ENCODE measurements around the gene GNL3.
A peak's percentile ranks its signal among the peaks of the same experiment; 100 is the strongest.
"Not testable (repeated sequence)": the region's sequence is repeated elsewhere in the genome, so short reads cannot be mapped to it uniquely, and the experiment has no call there.

Gene GNL3

DNA sequence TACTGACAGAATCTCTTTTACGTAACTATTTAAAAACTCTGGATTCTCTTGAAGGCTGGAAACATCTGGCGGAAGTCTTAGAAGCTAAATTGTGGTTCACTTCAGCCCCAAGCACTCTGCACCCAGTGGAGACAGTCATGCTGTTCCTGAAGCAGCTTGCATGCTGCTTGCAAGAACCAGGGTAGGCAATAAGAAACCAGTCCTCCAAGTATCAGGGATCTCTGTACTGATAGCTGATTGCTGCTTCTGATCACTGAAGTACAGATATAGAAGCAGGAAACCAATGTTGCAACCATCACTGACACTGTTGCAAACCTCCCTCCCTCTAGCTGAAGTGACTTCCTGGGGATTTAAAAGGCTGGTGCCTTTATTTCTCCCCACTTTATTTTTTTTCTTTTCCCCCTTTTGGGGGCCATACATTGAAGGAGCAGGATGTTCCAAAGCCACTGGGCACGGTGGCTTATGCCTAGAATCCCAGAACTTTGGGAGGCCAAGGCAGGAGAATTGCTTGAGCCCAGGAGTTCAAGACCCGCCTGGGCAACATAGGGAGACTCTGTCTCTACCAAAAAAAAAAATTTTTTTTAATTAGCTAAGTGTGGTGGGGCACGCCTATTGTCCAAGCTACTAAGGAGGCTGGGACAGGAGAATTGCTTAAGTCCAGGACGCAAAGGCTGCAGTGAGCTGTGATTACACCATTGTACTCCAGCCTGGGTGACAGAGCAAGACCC lies 35.3 kb downstream of the GNL3 start:
- DNase-seq (ENCODE audit: low spot score) = no peak

DNA sequence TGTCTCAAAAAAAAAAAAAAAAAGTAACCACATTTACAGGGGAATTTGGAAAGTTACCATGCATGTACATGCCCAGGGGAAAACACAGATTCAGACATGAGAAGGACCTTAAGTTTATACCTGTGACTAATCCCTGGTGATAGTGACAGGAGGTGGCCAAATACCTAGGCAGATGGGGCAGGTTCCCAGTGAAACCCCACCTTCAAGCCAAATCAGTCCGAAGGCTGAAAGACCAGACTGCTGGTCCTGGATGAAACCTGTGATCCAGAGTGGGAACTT lies 35.8 kb downstream of the GNL3 start:
- DNase-seq (ENCODE audit: low spot score) = no peak

DNA sequence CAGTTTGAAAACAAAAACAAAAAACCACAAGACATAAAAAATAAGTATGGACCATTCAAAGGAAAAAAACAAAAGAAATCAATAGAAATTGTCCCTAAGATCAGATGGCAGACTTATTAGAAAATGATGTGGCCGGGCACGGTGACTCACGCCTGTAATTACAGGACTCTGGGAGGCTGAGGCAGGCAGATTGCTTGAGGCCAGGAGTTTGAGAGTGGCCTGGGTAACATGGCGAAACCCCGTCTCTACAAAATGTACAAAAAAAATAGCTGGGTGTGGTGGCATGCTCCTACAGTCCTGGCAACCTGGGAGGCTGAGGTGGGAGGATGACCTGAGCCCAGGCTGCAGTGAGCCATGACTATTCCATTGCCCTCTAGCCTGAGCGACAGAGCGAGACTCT lies 36.7 kb downstream of the GNL3 start:
- DNase-seq (ENCODE audit: low spot score) = no peak

DNA sequence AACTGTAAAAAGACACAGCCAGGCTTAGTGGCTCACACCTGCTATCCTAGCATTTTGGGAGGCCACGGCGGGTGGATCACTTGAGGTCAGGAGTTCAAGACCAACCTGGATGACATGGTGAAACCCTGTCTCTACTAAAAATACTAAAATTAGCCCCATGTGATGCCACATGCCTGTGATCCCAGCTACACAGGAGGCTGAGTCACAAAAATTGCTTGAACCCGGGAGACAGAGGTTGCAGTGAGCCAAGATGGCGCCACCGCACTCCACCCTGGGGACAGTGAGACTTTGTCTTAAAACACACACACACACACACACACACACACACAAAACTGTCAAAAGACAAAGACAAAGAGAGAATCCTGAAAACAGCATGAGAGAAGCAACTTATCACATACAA lies 38.1 kb downstream of the GNL3 start:
- DNase-seq (ENCODE audit: low spot score) = no peak

DNA sequence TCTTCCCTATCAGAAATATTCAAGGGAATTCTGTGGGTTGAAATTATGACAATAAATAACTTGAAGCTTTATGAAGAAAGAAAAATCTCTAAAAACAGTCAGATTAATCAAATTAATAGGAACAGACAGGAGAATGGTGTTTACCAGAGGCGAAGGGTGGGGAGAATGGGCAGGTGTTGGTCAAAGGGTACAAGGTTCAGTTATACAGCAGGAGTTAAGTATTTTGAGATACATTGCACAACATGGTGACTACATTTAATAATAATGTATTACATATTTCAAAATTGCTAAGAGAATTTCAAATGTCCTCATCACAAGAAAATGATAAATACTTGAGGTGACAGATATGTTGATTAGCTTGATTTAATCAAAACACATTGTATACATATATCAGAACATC lies 38.7 kb downstream of the GNL3 start:
- no peak for DNase-seq (ENCODE audit: low spot score)

DNA sequence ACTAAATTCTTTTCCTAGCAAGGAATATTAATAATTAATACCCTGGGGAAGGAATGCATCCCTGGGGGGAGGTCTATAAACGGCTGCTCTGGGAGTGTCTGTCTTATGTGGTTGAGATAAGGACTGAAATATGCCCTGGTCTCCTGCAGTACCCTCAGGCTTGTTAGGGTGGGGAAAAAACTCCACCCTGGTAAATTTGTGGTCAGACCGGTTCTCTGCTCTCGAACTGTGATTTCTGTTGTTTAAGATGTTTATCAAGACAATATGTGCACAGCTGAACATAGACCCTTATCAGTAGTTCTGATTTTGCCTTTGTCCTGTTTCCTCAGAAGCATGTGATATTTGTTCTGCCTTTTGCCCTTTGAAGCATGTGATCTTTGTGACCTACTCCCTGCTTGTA lies 42.9 kb downstream of the GNL3 start:
- DNase-seq (ENCODE audit: low spot score) = not testable (repeated sequence)

DNA sequence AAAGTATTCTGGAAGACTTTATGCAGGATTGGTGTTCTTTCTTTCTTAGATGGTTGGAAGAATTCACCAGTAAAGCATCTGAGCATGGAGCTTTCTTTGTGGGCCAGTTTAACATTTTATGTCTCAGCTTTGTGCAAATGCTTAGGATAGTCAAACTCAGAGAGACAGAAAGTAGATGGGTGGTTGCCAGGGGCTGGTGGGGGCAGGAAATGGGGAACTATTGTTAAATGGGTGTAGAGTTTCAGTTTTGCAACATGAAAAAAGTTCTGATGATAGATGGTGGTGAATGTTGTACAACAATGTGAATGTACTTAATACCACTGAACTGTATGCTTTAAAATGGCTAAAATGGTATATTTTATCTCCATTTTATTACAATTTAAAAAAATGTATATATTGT lies 44.8 kb downstream of the GNL3 start:
- no peak for DNase-seq (ENCODE audit: low spot score)

DNA sequence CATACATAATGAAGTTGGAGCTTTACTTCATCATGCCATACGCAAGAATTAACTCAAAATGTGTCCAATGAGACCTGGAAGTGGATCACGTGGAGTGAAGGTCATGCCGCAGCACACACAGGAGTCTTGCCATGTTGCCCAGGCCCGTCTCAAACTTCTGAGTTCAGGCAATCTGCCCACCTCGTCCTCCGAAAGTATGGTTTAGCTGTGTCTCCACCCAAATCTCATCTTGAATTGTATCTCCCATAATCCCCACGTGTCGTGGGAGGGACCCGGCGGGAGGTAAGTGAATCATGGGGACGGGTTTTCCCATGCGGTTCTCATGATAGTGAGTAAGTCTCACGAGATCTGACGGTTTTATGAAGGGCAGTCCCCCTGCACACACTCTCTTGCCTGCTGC lies 45.8 kb downstream of the GNL3 start:
- DNase-seq (ENCODE audit: low spot score) = no peak

DNA sequence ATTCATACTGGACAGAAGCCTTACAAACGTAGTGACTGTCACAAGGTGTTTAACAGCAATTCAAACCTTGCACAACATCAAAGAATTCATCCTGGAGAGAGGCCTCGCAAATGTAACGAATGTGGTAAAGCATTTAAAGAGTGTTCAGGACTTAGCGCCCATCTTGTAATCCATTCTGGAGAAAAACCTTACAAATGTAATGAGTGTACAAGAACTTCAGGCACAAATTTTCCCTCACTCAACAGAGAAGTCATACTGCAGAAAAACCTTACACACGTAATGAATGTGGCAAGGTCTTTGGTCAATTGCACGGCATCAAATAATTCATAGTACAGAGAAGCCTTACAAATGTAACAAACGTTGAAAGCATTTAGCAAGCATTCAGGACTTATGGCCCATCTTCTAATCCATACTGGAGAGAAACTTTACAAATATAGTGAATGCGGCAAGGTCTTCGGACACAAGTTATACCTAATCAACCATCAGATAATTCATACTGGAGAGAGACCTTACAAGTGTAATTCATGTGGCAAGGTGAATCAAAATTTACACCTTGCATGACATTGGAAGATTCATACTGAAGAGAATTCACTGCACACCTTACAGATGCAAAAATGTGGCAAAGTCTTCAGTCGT lies 47.5 kb downstream of the GNL3 start:
- DNase-seq (ENCODE audit: low spot score) = no peak

DNA sequence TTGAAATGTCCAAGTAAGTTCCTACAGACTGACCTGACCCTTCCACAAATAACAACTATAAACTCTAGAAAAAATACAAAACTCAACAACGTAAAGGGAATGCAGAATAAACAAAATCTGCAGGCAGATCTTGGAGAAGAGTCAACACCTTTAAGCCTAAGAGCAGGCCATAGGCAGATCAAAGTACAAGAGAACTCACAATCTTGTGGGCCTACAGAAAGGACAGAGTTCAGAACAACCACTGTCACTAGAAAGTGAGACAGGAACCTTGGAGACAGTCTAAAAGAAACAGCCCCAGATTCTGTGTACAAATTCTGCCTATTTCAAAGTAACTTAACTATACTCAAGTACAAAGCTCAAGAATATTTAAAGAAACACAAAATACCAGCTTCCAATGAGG lies 53.9 kb downstream of the GNL3 start:
- DNase-seq (ENCODE audit: low spot score) = no peak

DNA sequence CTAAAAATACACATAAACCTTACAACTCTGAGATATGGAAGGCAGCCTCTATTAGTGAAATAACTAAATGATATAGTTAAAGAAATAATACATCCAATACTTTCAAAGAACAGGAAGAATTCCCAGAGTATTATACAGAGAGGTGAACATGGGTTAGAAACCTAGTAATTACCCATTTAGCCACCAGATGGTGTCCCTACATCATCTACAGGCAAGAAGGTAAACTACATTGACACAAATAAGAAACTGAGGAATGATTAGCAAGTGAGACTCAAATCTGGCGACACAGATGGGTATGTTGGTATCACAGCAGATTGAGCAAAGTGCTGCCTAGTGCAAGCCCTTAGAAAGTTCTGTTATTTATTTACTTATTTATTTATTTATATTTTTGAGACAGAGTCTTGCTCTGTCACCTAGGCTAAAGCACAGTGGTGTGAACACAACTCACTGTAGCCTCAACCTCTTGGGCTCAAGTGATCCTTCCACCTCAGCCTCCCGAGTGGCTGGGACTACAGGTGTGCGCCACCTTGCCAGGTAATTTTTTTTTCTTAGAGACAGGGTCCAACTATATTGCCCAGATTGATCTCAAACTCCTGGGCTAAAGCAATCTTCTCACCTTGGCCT lies 56.7 kb downstream of the GNL3 start:
- DNase-seq (ENCODE audit: low spot score) = peak; percentile 57

DNA sequence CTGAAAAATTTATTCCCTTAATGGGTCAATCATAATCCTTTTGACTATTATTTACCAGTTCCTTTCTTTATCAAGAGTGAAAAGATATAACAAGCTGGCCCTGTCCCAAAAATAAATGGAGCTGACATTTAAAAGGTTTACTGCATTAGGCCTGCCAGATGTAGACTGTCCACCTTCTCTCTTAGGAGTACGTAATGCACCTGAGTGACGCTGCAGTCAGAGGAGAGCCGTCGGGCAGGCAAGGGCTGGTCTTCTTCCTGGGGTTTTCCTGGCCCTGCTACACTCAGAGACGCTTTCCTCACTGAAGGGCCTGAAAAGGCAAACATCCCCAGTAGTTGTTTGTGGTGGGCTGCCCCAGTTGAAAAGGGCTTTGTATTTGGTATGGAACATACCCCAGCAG lies 57.3 kb downstream of the GNL3 start:
- no peak for DNase-seq (ENCODE audit: low spot score)

DNA sequence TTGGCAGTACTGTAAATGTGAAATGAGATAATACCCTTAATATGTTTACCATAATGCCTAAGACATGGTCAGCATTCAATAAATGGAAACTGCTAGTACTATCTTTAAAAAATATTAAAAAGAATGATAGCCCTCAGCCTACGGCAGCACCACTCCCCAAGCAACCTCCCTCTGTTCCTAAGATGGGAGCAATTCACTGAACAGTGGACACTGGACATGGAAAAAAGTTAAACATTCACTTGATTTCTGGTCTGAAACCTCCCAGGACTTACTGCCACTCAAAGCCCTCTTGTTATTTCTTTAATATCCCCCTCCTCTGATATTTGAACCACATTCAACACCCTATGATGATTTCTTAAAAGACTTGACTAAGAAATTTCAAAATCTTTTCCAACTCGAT lies 57.9 kb downstream of the GNL3 start:
- no peak for DNase-seq (ENCODE audit: low spot score)

All from COLO829 (cell line).